GM21737 (cell line): ENCODE results near the gene NEURL2.

Experiments
- ATAC-seq: cut with Tn5 transposase; IDR thresholded peaks from one replicate; pipeline ENCODE4 v1.9.1; 2021; ENCODE audit warnings: mild to moderate bottlenecking, moderate library complexity; ENCODE audit not compliant: unreplicated experiment

The NEURL2 gene

DNA sequence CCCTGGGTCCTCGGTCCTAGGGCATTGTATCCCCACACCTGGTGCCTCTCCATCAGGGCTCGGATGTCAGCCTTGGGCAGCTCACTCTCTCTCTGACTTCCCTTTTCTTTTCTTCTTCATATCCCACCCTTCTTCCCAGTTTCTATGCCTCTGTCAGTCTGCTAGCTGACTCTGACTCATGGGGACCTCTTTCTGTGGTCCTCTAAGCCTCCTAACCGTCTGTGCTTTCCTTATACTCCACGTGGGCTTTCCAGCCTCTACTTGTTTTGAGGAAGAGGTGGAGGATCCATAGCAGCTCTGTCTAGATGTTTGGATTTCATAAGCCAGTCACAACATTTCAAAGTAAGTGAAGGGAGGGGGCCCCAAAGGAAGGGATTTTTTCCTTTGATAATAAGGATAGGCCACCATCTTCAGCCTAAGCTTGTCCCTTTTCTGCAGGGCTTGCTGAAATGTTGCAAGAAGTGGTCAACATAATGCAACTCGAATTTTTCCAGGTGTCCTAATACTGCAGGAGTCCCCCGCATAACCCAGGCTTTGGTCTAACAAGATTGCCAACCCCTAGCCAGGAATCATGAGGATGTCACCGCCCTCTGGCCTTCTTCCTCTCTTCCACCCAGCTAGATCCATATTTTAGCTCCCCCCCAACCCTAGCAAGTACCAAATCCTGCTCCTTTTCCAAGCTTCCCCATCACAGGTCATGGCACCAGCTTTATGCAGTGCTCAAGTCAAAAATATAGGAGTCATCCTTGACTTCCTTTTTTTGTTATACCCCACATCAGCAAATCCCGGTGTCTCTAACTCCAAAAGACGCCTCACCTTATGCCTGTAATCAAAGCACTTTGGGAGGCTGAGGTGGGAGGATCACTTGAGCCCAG lies 29.7 kb upstream of the NEURL2 start:
- ATAC-seq = no peak

DNA sequence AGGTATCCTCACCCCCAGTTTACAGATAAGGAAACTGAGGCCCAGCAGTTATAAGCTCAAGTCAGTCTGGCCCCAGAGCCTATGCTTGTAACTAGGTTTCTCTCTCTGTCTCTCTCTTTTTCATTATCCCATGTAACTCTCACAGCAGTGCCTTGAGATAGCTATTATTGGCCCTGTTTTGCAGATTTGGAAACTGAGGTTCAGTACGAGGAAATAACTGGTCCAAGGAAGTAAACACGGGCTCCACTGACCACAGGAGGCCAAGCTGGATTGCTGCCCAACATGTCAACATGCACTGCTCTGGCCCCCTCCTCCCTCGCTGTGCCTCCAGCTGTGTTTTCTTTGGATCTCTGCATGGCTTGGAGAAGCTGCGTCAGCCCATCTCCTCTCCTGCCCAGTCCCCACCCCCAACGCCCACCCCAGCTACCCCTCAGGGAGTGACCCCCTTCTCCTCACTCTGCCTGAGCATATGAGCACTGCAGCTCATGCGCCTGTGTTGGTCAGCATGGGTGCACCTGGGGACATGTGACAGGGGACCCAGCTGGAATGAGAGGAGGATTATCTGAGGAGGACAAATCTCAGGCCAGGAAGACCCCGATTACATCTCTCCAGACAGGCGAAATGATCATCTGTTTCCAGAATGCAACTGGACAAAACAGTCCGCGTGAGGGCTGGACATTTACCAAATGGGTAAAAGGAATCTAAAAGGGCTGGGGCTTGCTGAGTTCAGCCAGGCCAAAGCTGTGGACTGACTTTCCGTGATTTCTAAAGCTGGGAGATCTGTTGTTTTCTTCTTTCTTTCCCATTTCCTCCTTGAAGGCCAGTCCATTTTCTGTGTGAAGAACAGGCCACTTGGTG lies 28.8 kb upstream of the NEURL2 start:
- ATAC-seq = no peak

DNA sequence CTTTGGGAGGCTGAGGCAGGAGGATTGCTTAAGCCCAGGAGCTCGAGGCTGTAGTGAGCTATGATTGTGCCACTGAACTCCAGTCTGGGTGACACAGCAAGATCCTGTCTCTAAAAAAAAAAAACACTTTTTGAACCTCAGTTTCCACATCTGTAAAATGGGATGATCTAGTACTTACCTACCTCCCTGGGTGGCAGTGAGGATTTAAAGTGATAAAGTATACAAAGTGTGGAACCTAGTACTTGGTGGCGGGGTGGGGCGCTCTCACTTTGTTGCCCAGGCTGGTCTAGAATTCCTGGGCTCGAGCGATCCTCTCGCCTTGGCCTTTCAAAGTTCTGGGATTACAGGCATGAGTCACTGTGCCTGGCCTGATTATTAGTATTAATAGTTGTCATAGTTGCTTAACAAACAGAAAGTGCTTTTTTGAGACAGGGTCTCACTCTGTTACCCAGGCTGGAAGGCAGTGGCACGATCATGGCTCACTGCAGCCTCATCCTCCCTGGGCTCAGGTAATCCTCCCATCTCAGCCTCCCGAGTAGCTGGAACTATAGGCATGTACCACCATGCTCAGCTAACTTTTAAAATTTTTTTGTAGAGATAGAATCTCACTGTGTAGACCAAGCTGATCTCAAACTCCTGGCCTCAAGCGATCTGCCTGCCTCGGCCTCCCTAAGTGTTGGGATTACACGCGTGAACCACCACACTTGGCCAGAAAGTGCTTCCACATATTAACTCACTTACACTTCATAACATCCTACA lies 27.9 kb upstream of the NEURL2 start:
- no peak for ATAC-seq

DNA sequence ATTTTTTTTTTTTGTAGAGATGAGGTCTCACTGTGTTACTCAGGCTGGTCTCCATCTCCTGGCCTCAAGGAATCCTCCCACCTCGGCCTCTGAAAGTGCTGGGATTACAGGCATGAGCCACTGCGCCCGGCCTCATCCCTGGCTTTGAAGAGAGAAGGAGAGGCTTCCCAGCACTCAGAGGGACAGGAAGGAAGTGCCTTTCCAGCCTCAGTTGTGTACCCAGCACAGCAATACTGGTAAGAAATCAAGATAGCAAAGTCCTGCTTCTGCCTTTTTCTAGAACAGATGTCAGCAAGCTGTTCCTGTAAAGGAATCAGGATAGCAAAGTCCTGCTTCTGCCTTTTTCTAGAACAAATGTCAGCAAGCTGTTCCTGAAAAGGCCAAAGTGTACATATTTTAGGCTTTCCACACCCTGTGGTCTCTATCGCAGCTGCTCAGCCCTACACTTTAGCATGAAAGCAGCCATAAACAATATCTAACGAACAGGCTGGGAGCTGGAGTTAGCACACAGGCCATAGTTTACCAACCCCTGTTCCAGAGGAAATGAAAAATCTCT lies 27.3 kb upstream of the NEURL2 start:
- no peak for ATAC-seq

DNA sequence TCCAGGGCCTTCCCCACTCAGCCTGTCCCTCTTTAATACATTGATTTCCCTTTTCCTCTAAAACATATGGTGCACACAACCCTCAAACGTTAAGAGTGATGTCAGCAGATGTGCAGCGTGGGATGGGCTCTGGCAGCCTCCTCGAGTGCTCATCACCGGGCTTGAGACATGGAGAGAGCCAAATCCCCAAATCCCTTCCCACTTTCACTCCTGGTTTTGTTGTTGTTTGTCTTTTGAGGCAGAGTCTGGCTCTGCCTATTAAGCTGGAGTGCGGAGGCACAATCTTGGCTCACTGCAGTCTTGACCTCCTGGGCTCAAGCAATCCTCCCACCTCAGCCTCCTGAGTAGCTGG lies 26.8 kb upstream of the NEURL2 start:
- ATAC-seq = no peak

DNA sequence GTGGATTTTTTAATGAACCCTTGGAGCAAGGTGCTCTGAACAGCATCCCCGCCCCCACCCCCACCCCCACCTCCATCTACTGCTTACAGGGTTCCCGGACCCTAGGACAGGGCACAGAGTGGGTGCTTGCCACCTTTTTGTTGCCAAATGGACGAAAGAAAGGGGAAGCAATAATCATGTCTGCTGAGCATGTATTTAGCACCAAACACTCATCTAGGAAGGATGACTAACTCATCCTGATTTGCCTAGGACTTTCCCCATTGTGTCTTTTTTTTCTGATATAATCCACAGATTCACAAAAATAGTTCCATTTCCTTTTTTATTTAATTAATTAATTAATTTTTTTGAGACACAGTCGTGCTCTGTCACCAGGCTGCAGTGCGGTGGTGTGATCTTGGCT lies 22.1 kb upstream of the NEURL2 start:
- no peak for ATAC-seq

DNA sequence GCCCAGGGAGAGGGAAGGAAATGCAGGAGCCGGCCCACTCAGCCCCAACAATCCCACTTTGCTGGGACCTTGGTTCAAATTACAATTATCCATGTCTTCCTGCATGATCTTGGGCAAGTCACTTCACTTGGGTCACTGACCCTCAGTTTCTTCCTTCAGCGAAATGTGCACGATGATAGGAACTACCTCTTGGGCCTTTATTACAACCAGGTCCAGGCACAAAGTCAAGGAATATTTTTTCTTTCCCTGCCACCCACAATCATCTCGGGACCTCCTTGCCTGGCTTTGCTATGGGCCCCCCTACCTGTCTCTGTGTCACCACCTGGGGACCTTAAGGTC lies 21.3 kb upstream of the NEURL2 start:
- ATAC-seq = no peak

DNA sequence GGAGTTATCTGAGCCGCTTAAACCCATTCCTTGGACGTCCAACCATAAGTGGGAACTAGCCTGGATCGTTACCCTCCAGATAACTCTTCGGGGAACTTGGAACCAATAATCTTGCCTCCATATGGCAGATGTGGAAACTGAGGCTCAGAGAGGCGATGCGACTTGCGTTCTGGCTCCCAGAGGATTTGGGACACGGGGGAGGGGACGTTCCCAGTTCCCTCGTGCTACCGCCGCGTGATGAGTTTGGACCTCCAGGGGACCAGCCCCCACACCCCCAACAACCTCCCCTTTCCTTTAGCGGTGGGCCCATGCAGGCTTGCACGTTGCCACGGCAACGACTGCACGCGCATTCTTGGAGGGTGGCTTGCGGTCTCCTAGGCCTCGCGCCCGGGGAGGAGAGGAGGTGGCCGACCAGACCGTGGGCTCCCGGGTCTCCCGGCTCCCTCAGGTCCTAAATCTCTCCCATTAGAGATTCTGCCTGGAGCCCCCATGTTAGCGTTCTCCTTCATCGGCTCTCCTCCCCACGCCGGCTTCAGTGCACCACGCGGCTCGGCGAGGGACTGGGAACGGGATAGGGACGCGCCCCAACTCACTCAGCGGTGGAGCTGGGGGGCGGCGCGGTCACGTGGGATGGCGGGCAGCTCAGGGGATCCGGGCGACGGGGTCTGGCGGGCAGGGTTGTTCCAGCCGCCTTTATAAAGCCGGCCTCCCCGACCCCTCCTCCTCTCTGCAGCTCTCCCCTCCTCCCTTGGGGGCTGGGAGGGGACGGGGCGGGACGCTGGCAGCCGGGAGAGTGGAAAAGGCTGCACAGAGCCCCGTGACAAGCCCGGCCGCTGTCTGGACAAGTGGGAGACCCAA lies 20.7 kb upstream of the NEURL2 start, which contains the start of gene PLTP:
Gene PLTP, minus strand, starts transcription at position 670 of the 858 bp plus-strand sequence. CDS start 703 bp downstream, outside the sequence.
- no peak for ATAC-seq

DNA sequence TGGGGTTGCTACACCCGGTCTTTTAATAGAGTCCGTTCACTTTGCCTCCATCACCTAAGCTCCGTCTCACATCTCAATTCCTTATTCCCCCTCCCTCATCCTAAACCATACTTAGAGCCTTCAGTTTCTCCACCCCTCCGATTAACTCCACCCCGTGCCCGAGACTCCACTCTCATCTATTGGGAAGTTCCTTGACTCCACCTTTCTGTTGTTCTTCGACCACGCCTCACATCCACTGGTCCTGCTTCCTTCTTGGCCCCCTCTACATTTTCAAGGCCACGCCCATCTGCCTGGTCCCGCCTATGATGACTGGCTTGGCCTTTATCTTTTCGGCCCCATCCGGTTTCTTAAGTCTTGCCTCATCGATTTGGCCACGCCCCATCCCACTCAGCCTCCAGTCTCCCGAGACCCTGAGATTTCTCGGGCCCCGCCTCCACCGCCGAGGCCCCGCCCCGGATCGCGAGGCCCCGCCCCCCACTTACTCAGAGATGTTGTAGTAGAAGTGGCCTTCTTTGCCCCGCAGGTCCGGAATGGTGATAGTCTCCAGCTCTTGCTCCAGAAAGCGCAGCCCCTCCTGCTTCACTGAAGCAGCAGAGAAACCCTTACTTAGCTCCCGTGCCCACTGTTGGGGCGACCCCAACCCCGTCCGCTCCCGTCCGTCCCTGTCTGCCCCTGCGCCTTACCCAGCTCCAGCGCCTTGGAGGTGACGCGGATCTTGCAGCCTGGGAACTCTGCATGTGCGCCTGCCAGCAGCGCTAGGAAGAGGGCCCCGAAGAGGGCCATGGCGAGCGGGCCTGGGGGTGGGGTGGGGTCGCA lies 19.9 kb upstream of the NEURL2 start:
- ATAC-seq = peak; percentile 92

DNA sequence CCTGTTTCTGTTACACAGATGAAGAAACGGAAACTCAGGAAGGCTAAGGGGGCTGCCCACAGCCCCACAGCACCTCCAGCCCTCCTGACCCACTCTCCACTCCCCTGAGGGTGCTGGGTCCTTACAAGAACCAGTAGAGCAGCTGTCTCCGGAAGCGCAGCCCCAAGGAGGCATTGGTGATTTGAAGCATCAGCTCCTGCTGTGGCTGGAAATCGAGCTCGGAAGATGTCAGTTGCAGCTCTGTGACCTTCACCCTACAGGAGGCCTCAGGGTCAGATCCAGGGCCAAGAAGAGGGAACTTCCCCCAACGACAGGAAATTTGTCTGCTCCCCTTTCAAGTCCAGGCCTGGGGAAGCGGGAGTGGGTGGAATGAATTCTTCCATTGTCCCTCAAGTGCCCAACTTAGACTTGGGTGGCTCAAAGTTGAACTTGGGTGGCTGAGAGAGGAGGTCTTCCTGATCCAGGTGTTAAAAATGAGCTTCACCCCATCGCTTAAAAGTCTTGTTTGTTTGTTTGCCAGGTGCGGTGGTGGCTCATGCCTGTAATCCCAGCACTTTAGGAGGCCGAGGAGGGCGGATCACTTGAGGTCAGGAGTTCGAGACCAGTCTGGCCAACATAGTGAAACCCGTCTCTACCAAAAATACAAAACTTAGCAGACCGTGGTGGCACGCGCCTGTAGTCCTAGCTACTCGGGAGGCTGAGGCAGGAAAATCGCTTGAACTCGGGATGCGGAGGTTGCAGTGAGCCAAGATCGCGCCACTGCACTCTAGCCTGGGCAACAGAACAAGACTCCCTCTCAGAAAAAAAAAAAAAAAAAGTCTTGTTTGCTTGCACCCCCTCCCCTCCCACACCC lies 19.0 kb upstream of the NEURL2 start:
- ATAC-seq = no peak

DNA sequence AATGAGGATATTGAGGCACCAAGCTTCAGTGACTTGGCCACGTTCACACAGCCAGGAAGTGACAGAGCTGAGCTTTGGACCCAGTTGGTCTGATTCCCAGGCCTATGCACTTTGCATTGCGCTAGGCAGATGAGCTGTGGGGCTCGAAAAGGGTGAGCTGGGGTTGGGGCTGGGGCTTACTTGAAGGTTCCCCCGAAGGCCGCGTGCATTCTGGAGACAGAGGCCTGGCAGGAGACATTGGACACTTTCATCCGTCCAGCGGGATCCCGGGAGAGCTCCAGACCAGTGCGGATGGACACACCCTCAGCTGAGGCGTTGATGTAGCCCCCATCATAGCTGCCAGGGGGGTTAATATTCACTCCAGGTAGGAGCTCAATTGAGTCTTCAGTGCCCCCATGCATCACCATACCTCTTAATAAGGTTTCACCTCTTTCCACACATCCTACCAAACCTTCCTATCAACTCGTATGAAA lies 18.4 kb upstream of the NEURL2 start:
- no peak for ATAC-seq

DNA sequence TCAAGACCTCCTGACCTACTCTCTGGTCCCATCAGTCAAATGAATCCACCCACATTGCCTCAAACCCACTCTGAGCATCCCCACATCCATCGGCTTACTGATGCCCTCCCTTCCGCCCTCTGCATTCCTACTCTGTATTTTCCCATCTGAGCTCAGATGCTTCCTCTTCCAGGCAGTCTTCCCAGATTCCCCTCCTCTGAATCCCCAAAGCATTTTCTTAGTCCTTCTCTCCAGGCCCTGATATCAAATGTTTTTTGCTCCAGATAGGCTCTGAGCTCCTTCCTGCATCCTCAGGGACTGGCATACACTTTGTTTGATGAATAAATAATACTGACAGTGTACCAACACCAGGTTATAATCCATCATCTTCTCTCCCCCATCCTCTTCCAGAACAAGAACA lies 17.1 kb upstream of the NEURL2 start:
- ATAC-seq = no peak

DNA sequence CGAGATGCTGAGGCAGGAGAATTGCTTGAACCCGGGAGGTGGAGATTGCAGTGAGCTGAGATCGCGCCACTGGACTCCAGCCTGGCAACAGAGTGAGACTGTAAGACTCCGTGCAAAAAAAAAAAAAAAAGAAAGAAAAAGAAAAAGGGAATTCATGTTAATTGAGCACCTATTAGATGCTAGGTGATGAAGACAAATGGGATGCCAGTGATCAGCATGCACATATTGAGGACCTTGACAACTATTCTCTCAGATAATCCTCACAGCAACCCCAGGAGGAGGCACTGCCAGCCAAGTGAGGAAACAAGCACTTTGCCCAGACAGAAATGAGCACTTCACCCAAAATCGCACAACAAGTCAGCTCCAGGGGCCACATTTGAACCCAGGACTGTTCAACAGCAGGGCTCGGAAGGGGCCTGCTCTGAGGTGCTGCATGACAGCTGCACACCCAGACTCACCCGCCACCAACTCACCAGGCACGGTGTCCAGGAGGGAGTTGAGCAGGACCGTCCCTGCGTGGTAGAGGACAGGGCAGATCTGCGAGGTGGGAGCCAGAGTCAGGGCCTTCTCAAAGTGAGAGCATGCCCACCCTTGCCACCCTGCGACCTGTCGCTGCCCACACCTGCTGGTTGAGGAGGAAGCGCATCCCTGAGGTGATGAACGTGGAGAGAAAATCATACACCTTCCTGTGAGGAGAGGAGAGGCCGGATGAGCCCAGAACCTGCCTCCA lies 16.4 kb upstream of the NEURL2 start:
- ATAC-seq = no peak

DNA sequence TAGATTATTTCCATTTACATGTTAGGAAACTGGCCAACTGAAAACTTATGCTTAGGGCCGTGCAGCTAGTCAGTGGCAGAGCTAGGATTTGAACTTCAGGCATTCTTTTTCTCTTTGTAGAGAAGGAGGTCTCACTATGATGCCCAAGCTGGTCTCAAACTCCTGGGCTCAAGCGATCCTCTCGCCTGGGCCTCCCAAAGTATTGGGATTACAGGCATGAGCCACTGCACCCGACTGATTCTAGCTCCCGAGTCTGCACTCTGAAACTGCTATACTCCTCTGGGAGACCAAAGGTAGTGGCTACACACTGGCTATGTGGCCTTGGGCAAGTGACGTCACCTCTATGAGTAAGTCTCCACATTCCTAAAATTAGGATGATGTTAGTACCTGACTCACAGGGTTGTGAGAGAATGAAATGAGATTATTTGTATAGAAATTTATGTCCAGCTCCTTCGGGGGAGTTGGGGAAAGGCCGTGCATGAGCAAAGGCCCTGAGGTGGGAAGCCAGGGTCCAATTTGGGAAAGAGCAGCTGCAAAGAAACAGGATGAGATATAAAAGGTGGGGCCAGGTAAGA lies 14.6 kb upstream of the NEURL2 start:
- ATAC-seq = no peak

DNA sequence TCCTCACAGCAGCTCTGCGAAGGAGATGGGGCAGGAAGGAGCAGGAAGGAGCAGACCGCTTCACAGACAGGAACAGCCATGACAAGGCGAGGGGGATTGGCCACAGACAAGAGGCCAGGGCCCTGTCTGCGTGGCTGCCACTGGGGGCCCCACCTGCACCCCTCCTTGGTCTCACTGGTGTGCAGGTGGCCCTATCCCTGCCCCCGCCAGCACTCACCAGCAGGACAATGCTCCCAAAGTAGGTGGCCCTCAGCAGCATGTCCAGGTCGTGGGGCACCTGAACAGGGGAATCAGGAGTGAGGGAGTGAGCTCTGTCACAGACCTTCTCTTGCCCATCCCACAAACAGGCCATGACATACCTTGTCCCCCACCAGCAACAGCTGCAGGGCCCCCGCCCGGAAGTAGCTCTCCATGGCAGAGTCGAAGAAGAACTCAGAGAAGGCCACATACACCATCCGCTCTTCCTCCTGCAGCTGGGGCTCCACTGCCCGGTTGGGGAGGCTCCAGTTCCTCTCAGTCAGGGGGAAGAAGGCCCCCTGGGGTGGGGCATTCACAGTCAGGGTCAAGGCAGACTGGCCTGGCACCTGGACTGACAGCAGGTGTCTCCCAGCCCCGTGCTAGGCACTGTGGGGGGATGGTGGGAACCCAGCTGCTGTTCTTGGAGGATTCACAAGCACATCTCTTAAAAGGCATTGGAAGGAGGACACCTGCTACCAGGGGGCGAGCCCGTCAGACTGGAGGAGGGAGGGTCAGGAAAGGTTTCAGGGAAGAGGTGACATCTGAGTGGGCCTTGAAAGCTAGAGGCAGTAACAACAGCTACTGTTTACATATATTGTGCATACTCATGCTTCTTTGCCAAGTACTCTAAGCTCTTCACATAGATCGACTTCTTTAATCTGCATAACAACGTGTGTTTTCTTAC lies 13.8 kb upstream of the NEURL2 start:
- no peak for ATAC-seq

DNA sequence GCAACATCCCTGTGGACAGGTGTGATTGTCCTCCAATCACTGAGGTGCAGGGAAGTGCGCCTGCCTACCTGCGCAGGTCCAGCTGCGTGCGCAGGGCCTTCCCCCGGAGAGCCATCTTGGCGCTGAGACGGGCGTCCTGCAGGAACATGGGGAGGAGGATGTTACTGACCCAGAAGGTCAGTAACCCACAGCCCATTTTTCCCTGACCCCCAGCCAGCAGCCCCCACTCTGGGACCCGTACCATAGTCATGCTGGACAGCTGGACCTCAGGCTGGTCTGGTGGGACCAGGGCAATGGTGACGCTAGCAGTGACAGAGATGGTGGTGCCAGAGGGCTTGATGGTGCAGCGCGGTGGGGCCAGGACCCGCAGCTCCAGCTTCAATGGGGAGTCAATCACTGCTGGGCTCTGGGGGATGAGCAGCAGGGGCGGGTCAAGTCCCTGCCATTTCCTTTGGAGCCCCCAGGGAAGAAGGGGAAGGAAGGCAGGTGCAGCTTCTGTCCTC lies 11.2 kb upstream of the NEURL2 start:
- no peak for ATAC-seq
